Right lobe of liver (tissue), 6 donors: ENCODE measurements around the gene TTC28. TPM values are rescaled to one million over a fixed set of nuclear protein-coding genes. Genes with fewer than 3 reads are reported as not detected.
"Not testable (repeated sequence)": the region's sequence is repeated elsewhere in the genome, so short reads cannot be mapped to it uniquely, and the experiment has no call there.

ENCODE experiments used
- ATAC-seq, 4 donors: fragments of 200-7000 bp; cut with Tn5 transposase; one replicate each; pipeline ENCODE4 v1.9.1; 2020; ENCODE audit warnings: mild to moderate bottlenecking in 4 of 4, moderate library complexity in 4 of 4
- DNase-seq, 3 donors: peaks; one replicate each; pipeline ENCODE4 v3.0.0-alpha.2; 2020
- H3K27ac ChIP-seq, 3 donors: fragments of 200-600 bp; one replicate each; pipeline ENCODE4 v1.8.0; 2022
- H3K27me3 ChIP-seq, 2 donors: fragments of 200-600 bp; one replicate each; pipeline ENCODE4 v1.8.0; 2022
- H3K36me3 ChIP-seq, 4 donors: fragments of 200-600 bp; sonication (generic) in 1 of 4; one replicate each; pipeline versions ENCODE4 v1.5.1 to v1.8.0; 2017 to 2022; ENCODE audit warnings: control low read depth in 1 of 4
- H3K4me1 ChIP-seq, 4 donors: fragments of 200-600 bp; sonication (generic) in 1 of 4; one replicate each; pipeline versions ENCODE4 v1.5.1 to v1.8.0; 2017 to 2022; ENCODE audit warnings: control low read depth in 1 of 4
- H3K4me3 ChIP-seq, 3 donors: fragments of 200-600 bp; one replicate each; pipeline ENCODE4 v1.8.0; 2022
- H3K9me3 ChIP-seq, 4 donors: fragments of 200-600 bp; sonication (generic) in 1 of 4; one replicate each; pipeline versions ENCODE4 v1.5.1 to v1.8.0; 2017 to 2022; ENCODE audit warnings: control low read depth in 1 of 4
- POLR2A ChIP-seq: fragments of 450-650 bp; IDR thresholded peaks from one replicate; pipeline ENCODE4 v1.6.1; 2017; ENCODE audit warnings: antibody characterized with exemption, mild to moderate bottlenecking
- WGBS: methylation state at CpG from one replicate; pipeline ENCODE4 v1.1.6; 2018; ENCODE audit warnings: low coverage, low lambda C conversion rate; ENCODE audit not compliant: insufficient coverage; ENCODE audit errors: missing lambda C conversion rate; 5-methylcytosine and 5-hydroxymethylcytosine counted together
- intact Hi-C, 2 donors: fragments of 100-400 bp; cut with DNase I; formaldehyde crosslinking; loops; one replicate each; pipeline versions ENCODE4 v1.11.2 to v1.14.1; 2022
- total RNA-seq, 6 experiments: library from RNA; depleted of rRNA in 2 of 6; stranded (reverse); fragments of >200 nt in 2 of 6; fragmentation: NEBNext Ultra II Directional in 3 of 6; extraction: Animal tissue kit (Norgen Biotek cat#: 25700) in 3 of 6; gene quantifications; one replicate each; pipeline versions ENCODE4 v1.1.0 to v1.2.4, GENCODE V29; 2016 to 2023
- TF ChIP-seq, protein P1 (sequence below), 4 donors: fragments of 200-600 bp in 3 of 4; fragments of 450-650 bp in 1 of 4; IDR thresholded peaks; one replicate each; pipeline versions ENCODE4 v1.5.1 to v1.8.0; 2016 to 2022; ENCODE audit warnings: antibody characterized with exemption in 4 of 4, mild to moderate bottlenecking in 2 of 4
- donor health status: DM: no; HTN: yes; CAD: no.
- donor health status: DM: no; HTN: no; CAD: no.
- donor health status: DM: no; HTN: no; CAD: no.
- donor health status: DM: no; HTN: yes; CAD: no.
- donor health status: DM: no; HTN: yes; CAD: no.

TTC28 gene
- total RNA-seq, 6 experiments from 2014 or later: 9.4 to 38.3 (median 15.0) TPM

GRCh38 chr22:28581016-28581415 lies 98.6 kb downstream of the TTC28 start:
- Histone ChIP-seq H3K4me1 (no peaks in the 10 kb centered on the region), H3K27ac (no peak overlapping the region), H3K9me3 (no peaks in the 10 kb centered on the region), H3K4me3 (no peak overlapping the region), H3K27me3 (no peaks in the 10 kb centered on the region), H3K36me3 (no peaks in the 10 kb centered on the region)
- intact Hi-C loops: no loop called here
- ATAC-seq (no peak), DNase-seq (no peak)
- no peak for TF ChIP-seq POLR2A
- TF ChIP-seq, protein P1, sequence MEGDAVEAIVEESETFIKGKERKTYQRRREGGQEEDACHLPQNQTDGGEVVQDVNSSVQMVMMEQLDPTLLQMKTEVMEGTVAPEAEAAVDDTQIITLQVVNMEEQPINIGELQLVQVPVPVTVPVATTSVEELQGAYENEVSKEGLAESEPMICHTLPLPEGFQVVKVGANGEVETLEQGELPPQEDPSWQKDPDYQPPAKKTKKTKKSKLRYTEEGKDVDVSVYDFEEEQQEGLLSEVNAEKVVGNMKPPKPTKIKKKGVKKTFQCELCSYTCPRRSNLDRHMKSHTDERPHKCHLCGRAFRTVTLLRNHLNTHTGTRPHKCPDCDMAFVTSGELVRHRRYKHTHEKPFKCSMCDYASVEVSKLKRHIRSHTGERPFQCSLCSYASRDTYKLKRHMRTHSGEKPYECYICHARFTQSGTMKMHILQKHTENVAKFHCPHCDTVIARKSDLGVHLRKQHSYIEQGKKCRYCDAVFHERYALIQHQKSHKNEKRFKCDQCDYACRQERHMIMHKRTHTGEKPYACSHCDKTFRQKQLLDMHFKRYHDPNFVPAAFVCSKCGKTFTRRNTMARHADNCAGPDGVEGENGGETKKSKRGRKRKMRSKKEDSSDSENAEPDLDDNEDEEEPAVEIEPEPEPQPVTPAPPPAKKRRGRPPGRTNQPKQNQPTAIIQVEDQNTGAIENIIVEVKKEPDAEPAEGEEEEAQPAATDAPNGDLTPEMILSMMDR (IDR thresholded peaks at IDR 0.05): no peak
- WGBS: 83% methylated on average over 8 of the region's 8 CpGs

GRCh38 chr22:28576162-28576561 lies 103.5 kb downstream of the TTC28 start:
- no peak for DNase-seq
- ATAC-seq: no peak
- Histone ChIP-seq H3K9me3 (no peaks in the 10 kb centered on the region), H3K4me3 (no peak overlapping the region), H3K27me3 (no peaks in the 10 kb centered on the region), H3K27ac (no peak overlapping the region), H3K36me3 (no peaks in the 10 kb centered on the region), H3K4me1 (no peaks in the 10 kb centered on the region)
- intact Hi-C loops: no loop called here
- 59% methylated on average over 3 of the region's 3 CpGs for WGBS
- no peak for TF ChIP-seq POLR2A

- Histone ChIP-seq H3K4me1 (no peaks in the 10 kb centered on the region), H3K4me3 (no peak overlapping the region), H3K36me3 (no peaks in the 10 kb centered on the region), H3K9me3 (no peaks in the 10 kb centered on the region), H3K27me3 (no peaks in the 10 kb centered on the region), H3K27ac (no peak overlapping the region)
- ATAC-seq (no peak), DNase-seq (no peak)
- WGBS: 64% methylated on average over 4 of the region's 4 CpGs
- TF ChIP-seq POLR2A: no peak
- TF ChIP-seq, protein P1 (IDR thresholded peaks at IDR 0.05): no peak
- intact Hi-C loops: no loop called here
Observed at GRCh38 chr22:28574159-28574788, 105.4 kb downstream of the TTC28 start.

DNA sequence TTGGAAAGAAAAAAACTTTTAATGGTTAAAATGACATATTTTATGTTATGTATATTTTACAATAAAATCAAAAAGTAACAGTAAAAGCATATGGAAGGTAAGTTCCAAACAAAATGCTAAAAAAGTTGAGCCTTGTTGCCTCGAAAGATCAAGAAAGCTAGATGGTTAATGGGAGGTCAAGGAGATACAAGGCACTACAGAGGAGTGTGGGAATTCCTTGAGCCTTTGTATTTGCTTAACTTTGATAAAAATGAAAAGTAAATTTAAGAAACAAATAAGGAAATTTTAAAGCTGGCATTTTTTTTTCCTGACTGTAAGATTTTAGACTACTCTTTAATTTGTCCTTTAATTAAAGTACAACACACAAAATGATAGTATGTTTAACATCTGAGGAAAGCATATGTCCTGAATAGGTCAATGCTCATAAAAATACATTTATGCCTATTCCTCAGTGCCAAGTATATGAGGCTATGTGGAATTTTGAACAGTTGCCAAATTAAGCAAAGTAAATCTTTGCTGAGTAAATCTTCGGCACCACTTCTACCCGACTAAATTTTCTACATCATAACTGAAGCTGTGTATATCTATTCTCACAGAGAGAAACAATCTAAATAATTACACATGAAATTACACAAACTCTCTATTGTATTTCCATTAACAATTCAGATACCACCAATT lies 108.8 kb downstream of the TTC28 start:
- no peaks in the 10 kb centered on the region for H3K36me3 ChIP-seq
- H3K27ac ChIP-seq: no peak overlapping the region
- WGBS: 58% methylated on average over 3 of the region's 3 CpGs
- DNase-seq (no peak), ATAC-seq (no peak)
- no peaks in the 10 kb centered on the region for H3K27me3 ChIP-seq
- intact Hi-C loops: no loop called here
- H3K9me3 ChIP-seq: no peaks in the 10 kb centered on the region
- TF ChIP-seq, protein P1 (IDR thresholded peaks at IDR 0.05): no peak
- TF ChIP-seq POLR2A: no peak
- H3K4me3 ChIP-seq: no peak overlapping the region
- H3K4me1 ChIP-seq: no peaks in the 10 kb centered on the region

DNA sequence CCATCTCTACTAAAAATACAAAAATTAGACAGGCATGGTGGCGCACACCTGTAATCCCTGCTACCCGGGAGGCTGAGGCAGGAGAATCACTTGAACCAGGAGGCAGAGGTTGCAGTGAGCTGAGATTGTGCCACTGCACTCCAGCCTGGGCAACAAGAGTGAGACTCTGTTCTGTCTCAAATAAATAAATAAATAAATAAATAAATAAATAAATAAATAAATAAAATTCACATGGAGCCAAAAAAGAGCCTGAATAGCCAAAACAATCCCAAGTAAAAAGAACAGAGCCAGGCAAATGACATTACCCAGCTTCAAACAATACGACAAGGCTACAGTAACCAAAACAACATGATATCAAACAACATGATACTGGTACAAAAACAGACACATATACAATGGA lies 110.7 kb downstream of the TTC28 start:
- 93% methylated on average over 3 of the region's 3 CpGs for WGBS
- H3K27ac ChIP-seq, H3K4me1 ChIP-seq, H3K27me3 ChIP-seq, ATAC-seq, H3K9me3 ChIP-seq, H3K4me3 ChIP-seq, H3K36me3 ChIP-seq, intact Hi-C loops, DNase-seq: not testable (repeated sequence)
